HepG2 (cell line): ENCODE data around the gene PSMD1. TPM values are rescaled to one million over a fixed set of nuclear protein-coding genes. Genes with fewer than 3 reads are reported as not detected.

ENCODE experiments used
- CCAR2 ChIP-seq: fragments of 200-400 bp; formaldehyde crosslinking; optimal IDR thresholded peaks from 2 replicates; pipeline ENCODE3; 2018; ENCODE audit warnings: low read depth, mild to moderate bottlenecking, low read length, moderate library complexity
- KLF6 ChIP-seq: IDR thresholded peaks from 2 replicates; pipeline ENCODE4 v1.8.0; 2016; ENCODE audit warnings: missing biosample characterization, missing genetic modification reagents
- MIXL1 ChIP-seq: IDR thresholded peaks from 2 replicates; pipeline ENCODE4 v1.6.1; 2016
- MXI1 ChIP-seq: IDR thresholded peaks from 3 replicates; pipeline ENCODE4 v1.6.1; 2012; ENCODE audit warnings: low read depth, low read length, inconsistent platforms, borderline replicate concordance
- NRL ChIP-seq: sonication (generic); formaldehyde crosslinking; IDR thresholded peaks from 2 replicates; pipeline ENCODE4 v1.5.0; 2020; ENCODE audit warnings: missing genetic modification reagents, mild to moderate bottlenecking, moderate library complexity, borderline replicate concordance
- PAXIP1 ChIP-seq: sonication (generic); formaldehyde crosslinking; conservative IDR thresholded peaks from 2 replicates; pipeline ENCODE4 v1.4.0; 2020; ENCODE audit warnings: mild to moderate bottlenecking, missing genetic modification reagents, moderate library complexity
- REXO4 ChIP-seq: sonication (generic); formaldehyde crosslinking; IDR thresholded peaks from 2 replicates; pipeline ENCODE4 v1.8.0; 2022; ENCODE audit warnings: missing genetic modification reagents, mild to moderate bottlenecking, borderline replicate concordance
- RORA ChIP-seq: sonication (generic); formaldehyde crosslinking; IDR thresholded peaks from 2 replicates; pipeline ENCODE4 v1.5.0; 2020; ENCODE audit warnings: mild to moderate bottlenecking, missing genetic modification reagents, moderate library complexity
- SIN3A ChIP-seq: IDR thresholded peaks from 2 replicates; pipeline ENCODE4 v1.6.1; 2011; ENCODE audit warnings: low read depth, mild to moderate bottlenecking, control low read depth, low read length, borderline replicate concordance
- SUZ12 ChIP-seq: fragments of 150-350 bp; IDR thresholded peaks from 2 replicates; pipeline ENCODE4 v1.6.1; 2014; ENCODE audit warnings: low read depth, low read length
- TCF7L2 ChIP-seq: IDR thresholded peaks from 2 replicates; pipeline ENCODE4 v1.6.1; 2011; ENCODE audit warnings: mild to moderate bottlenecking, low read depth, low read length, moderate library complexity
- ZBTB34 ChIP-seq: sonication (generic); formaldehyde crosslinking; IDR thresholded peaks from 2 replicates; pipeline ENCODE4 v1.8.0; 2022; ENCODE audit warnings: mild to moderate bottlenecking, missing genetic modification reagents
- ZNF629 ChIP-seq: sonication (generic); formaldehyde crosslinking; conservative IDR thresholded peaks from 2 replicates; pipeline ENCODE4 v1.5.0; 2020; ENCODE audit warnings: missing genetic modification reagents
- ZNF749 ChIP-seq: sonication (generic); formaldehyde crosslinking; IDR thresholded peaks from 2 replicates; pipeline ENCODE4 v1.8.0; 2022; ENCODE audit warnings: mild to moderate bottlenecking, missing genetic modification reagents, moderate library complexity, borderline replicate concordance
- ZNF773 ChIP-seq: sonication (generic); formaldehyde crosslinking; IDR thresholded peaks from 2 replicates; pipeline ENCODE4 v1.4.0; 2020; ENCODE audit warnings: missing genetic modification reagents, borderline replicate concordance
- polyA plus RNA-seq, 8 experiments: library from polyadenylated mRNA; depleted of rRNA in 3 of 8; stranded (reverse) in 7 of 8; unstranded in 1 of 8; fragments of >200 nt; fragmentation: Illumina TruSeq in 4 of 8; extraction: Trizol in 4 of 8; gene quantifications; 2 replicates each; pipeline versions ENCODE4 v1.2.1 to v1.2.3, GENCODE V29; 2011 to 2016; ENCODE audit warnings: low read depth in 4 of 8, missing spikeins in 1 of 8, mixed read lengths in 1 of 8; ENCODE audit not compliant: insufficient read depth in 1 of 8
- total RNA-seq, 5 experiments: library from RNA; depleted of rRNA; stranded (reverse); fragments of >200 nt; fragmentation: Illumina TruSeq; extraction: Trizol; gene quantifications; 2 replicates each; pipeline ENCODE4 v1.2.3, GENCODE V29; 2016; ENCODE audit warnings: low read depth in 1 of 5
- TF ChIP-seq, protein P1 (sequence below): IDR thresholded peaks from 2 replicates; pipeline ENCODE4 v1.6.1; 2016; ENCODE audit warnings: low read depth, missing genetic modification reagents, missing compliant biosample characterization
- TF ChIP-seq, protein P2 (sequence below): IDR thresholded peaks from 2 replicates; pipeline ENCODE4 v1.6.1; 2016; ENCODE audit warnings: control low read depth

Gene PSMD1
- total and polyA plus RNA-seq, 2 of the 13 experiments (the other 11 are each of a cell fraction or from before 2014, with no cell fraction given) = 136 to 191 TPM

- TF ChIP-seq, protein P1, sequence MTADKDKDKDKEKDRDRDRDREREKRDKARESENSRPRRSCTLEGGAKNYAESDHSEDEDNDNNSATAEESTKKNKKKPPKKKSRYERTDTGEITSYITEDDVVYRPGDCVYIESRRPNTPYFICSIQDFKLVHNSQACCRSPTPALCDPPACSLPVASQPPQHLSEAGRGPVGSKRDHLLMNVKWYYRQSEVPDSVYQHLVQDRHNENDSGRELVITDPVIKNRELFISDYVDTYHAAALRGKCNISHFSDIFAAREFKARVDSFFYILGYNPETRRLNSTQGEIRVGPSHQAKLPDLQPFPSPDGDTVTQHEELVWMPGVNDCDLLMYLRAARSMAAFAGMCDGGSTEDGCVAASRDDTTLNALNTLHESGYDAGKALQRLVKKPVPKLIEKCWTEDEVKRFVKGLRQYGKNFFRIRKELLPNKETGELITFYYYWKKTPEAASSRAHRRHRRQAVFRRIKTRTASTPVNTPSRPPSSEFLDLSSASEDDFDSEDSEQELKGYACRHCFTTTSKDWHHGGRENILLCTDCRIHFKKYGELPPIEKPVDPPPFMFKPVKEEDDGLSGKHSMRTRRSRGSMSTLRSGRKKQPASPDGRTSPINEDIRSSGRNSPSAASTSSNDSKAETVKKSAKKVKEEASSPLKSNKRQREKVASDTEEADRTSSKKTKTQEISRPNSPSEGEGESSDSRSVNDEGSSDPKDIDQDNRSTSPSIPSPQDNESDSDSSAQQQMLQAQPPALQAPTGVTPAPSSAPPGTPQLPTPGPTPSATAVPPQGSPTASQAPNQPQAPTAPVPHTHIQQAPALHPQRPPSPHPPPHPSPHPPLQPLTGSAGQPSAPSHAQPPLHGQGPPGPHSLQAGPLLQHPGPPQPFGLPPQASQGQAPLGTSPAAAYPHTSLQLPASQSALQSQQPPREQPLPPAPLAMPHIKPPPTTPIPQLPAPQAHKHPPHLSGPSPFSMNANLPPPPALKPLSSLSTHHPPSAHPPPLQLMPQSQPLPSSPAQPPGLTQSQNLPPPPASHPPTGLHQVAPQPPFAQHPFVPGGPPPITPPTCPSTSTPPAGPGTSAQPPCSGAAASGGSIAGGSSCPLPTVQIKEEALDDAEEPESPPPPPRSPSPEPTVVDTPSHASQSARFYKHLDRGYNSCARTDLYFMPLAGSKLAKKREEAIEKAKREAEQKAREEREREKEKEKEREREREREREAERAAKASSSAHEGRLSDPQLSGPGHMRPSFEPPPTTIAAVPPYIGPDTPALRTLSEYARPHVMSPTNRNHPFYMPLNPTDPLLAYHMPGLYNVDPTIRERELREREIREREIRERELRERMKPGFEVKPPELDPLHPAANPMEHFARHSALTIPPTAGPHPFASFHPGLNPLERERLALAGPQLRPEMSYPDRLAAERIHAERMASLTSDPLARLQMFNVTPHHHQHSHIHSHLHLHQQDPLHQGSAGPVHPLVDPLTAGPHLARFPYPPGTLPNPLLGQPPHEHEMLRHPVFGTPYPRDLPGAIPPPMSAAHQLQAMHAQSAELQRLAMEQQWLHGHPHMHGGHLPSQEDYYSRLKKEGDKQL (CRISPR knock-in tag) = no peak
- no peak for TF ChIP-seq ZBTB34 (CRISPR knock-in tag)
- TF ChIP-seq REXO4 = peak; percentile 27; the same call in 1 of the 2 replicates
- 0 out of 2 replicates have a peak, but pooled peaks have one; percentile 15 for TF ChIP-seq ZNF629 (CRISPR knock-in tag)
- TF ChIP-seq KLF6 (CRISPR knock-in tag) = peak; percentile 19; the same call in 1 of the 2 replicates
- 0 out of 2 replicates have a peak, but pooled peaks have one; percentile 48 for TF ChIP-seq ZNF773 (CRISPR knock-in tag)
- TF ChIP-seq SUZ12 = no peak; the same call in 1 of the 2 replicates
- no peak for TF ChIP-seq CCAR2
- TF ChIP-seq TCF7L2 = no peak
- TF ChIP-seq MXI1 = peak; percentile 97; the same call in 2 of the 3 replicates
- TF ChIP-seq ZNF749 (CRISPR knock-in tag) = no peak
- no peak for TF ChIP-seq MIXL1 (CRISPR knock-in tag)
- peak; percentile 96; the same call in 1 of the 2 replicates for TF ChIP-seq SIN3A
- peak; percentile 49 for TF ChIP-seq PAXIP1 (CRISPR knock-in tag)
- TF ChIP-seq, protein P2, sequence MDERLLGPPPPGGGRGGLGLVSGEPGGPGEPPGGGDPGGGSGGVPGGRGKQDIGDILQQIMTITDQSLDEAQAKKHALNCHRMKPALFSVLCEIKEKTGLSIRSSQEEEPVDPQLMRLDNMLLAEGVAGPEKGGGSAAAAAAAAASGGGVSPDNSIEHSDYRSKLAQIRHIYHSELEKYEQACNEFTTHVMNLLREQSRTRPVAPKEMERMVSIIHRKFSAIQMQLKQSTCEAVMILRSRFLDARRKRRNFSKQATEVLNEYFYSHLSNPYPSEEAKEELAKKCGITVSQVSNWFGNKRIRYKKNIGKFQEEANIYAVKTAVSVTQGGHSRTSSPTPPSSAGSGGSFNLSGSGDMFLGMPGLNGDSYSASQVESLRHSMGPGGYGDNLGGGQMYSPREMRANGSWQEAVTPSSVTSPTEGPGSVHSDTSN (CRISPR knock-in tag) = no peak
- TF ChIP-seq NRL (CRISPR knock-in tag) = no peak; the same call in 1 of the 2 replicates
- no peak for TF ChIP-seq RORA (CRISPR knock-in tag)
These were observed 141.9 kb downstream of the PSMD1 start, which contains the start of gene ARMC9 (continued) for GRCh38 chr2:231198291-231199173.
